Measurements from ENCODE around the gene TMEM178B.
"Not testable (repeated sequence)": the region's sequence is repeated elsewhere in the genome, so short reads cannot be mapped to it uniquely, and the experiment has no call there.

Gene TMEM178B

GRCh38 chr7:141073641-141074161 is at the start of gene TMEM178B:
TSS of gene TMEM178B (plus strand) at chr7:141074064.
- DNase-seq = peak; percentile 18 to 34

- no peak for DNase-seq
Measured at GRCh38 chr7:141024668-141025067, 49.2 kb upstream of the TMEM178B start.

GRCh38 chr7:141027043-141027442 is 46.8 kb upstream of the TMEM178B start:
- DNase-seq = no peak

DNA sequence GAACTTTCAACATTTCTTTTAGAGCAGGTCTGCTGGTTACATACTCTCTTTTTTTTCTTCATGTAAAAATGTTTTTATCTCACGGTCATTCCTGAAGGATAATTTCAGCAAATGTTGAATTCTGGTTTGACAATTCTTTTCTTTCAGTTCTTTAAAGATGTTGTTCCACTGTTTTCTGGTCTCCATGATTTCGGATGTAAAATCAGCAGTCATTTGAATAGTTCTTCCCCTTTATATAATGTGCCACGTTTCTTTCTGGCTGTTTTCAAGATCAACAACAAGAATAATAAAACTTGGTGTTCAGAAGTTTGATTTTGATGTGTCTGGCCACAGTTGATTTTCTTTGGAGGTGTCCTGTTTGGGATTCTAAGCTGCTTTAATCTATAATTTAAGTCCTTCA is 45.1 kb upstream of the TMEM178B start:
- DNase-seq = no peak

GRCh38 chr7:141032539-141033323 is 41.1 kb upstream of the TMEM178B start:
- DNase-seq = not testable (repeated sequence)

DNA sequence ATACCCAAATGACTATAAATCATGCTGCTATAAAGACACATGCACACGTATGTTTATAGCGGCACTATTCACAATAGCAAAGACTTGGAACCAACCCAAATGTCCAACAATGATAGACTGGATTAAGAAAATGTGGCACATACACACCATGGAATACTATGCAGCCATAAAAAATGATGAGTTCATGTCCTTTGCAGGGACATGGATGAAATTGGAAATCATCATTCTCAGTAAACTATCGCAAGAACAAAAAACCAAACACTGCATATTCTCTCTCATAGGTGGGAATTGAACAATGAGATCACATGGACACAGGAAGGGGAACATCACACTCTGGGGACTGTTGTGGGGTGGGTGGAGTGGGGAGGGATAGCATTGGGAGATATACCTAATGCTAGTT is 35.8 kb upstream of the TMEM178B start:
- not testable (repeated sequence) for DNase-seq

GRCh38 chr7:141039376-141039775 is 34.5 kb upstream of the TMEM178B start:
- no peak for DNase-seq

GRCh38 chr7:141042222-141043193 is 31.4 kb upstream of the TMEM178B start:
- no peak for DNase-seq

DNA sequence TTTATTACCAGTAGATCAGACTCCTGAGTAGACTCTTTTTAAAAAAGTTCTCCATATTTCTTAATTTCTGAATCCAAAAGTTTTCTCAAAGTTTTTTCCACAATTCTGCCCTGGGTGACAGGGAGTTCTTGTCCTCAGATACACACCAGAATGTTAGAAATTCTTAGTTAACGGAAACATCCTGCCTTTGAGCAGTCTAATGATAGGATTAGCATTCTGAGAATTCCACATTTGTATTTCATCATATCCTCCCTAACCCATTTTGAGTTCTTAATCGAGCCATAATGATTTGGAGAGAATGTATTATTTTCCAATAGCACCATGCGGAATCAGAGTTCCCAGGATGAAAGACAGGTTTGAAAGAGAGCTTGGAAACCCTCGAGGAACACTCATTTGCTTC is 30.2 kb upstream of the TMEM178B start:
- DNase-seq = no peak

GRCh38 chr7:141045126-141045841 is 28.6 kb upstream of the TMEM178B start:
- no peak for DNase-seq

GRCh38 chr7:141045842-141046620 is 27.8 kb upstream of the TMEM178B start:
- DNase-seq = no peak

DNA sequence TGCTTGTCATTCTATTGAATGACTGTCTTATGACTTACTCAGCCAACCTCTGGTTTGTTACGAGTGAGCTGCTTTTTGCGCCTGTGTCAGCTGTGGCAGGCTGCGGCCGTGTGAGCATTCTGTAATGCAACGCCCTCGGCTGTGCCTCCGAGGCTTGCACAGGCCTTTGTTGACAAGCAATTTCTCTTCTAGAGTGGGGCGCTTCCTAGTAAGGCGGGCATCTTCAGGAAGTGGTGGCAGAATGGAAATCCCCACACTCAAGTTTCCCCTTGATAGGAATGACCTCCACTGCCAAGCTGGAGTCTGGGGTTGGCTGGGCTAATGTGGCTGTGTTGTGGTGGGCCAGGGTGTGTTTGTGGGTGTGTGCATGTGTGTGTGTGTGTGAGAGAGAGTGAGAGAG is 20.2 kb upstream of the TMEM178B start:
- peak; percentile 40 to 54 for DNase-seq

DNA sequence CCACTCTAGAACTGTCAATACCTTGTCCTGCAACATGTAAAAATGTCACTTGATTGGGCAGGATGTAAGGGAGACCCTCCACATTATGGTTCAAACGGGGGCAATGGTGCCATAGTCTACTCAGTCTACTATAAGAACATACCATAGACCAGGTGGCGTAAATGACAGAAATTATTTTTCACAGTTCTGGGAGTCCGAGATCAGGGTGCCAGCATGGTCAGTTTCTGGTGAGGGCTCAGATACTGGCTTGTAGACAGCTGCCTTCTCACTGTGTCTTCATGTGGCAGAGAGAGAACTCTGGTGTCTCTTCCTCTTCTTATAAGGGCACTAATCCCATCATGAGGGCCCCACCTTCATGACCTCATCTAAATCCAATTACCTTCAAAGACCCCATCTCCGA is 18.7 kb upstream of the TMEM178B start:
- no peak for DNase-seq

- no peak for DNase-seq
Measured at GRCh38 chr7:141057788-141058187, 16.1 kb upstream of the TMEM178B start.

DNA sequence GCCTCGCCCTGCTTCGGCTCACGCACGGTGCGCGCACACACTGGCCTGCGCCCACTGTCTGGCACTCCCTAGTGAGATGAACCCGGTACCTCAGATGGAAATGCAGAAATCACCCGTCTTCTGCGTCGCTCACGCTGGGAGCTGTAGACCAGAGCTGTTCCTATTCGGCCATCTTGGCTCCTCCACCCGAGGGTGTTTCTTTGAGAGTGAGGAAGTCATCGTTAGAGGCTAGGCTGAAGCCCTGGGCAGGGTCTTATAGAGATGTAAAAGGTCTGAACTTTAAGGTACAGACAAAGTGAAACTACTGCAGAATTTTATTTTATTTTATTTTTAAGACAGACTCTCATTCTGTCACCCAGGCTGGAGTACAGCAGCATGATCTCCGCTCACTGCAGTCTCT is 6.0 kb upstream of the TMEM178B start:
- not testable (repeated sequence) for DNase-seq

GRCh38 chr7:141071260-141071854 is 2.5 kb upstream of the TMEM178B start:
- peak; percentile 44 to 68 for DNase-seq

DNA sequence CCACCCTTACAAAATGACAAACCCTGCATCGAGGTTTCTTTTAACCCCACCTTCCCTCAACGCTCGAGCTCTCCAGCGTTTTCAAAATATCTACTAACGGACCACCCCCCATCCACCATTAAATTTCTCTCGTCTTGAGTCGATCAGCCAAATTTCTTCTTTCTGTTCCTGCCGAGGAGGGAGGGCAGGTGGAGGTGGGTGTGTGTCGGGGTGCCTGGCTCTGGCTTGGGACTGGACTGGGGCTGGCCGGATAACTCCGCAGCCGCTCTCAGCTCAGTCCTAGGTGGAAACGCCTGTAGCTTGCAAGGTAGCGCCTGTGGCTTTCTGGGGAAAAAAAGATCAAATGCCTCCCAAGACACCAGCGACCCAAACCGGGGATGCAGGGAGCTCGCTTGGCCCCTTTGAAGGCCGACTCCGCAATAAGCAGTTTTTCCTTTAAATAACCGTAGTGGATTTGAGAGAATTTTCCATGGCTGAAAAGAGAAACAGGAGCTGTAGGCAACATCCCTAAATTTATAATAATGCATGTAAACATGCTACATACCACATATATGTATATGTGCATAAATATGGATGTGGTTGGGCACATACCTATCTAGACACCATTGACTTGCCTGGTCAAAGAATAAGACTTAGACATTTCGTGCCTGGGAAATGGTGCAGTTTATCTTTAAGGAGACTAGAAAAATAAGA is 1.9 kb upstream of the TMEM178B start:
- peak in 1 of 2 donors; percentile 2 for DNase-seq

- DNase-seq = peak; percentile 32 to 53
Measured at GRCh38 chr7:141072548-141073172, 1.2 kb upstream of the TMEM178B start.

- peak; percentile 20 to 45 for DNase-seq
Measured at GRCh38 chr7:141073173-141073640, 657 bp upstream of the TMEM178B start.
